ENCODE results near the gene CKMT2.

GRCh38 chr5:81207009-81207408 is 26.1 kb upstream of the CKMT2 start:
- TF ChIP-seq CTCF (IDR thresholded peaks at IDR 0.05) (peak; percentile 71), TCF7L2 (IDR thresholded peaks at IDR 0.05; ENCODE audit: low read depth, low read length) (no peak), POLR2AphosphoS5 (IDR thresholded peaks at IDR 0.05; ENCODE audit: low read depth, low read length) (no peak), REST (IDR thresholded peaks at IDR 0.05; ENCODE audit: insufficient read depth in 1 of 2, low read depth in 2 of 2, low read length in 1 of 2) (no peak), SIN3A (IDR thresholded peaks at IDR 0.05; ENCODE audit: borderline replicate concordance, insufficient read depth, low read depth, low read length) (no peak)
